ENCODE data around the gene TEX12.
A peak's percentile ranks its signal among the peaks of the same experiment; 100 is the strongest.
"Not testable (repeated sequence)": the region's sequence is repeated elsewhere in the genome, so short reads cannot be mapped to it uniquely, and the experiment has no call there.

Gene TEX12

GRCh38 chr11:112167145-112167544, at the start of gene TEX12:
Gene TEX12 (plus strand): TSS chr11:112167372. CDS start chr11:112169269, 1,897 bp downstream.
- no peak for DNase-seq

GRCh38 chr11:112118176-112118575, 49.0 kb upstream of the TEX12 start:
- no peak for DNase-seq

GRCh38 chr11:112121981-112122615, 45.1 kb upstream of the TEX12 start:
- DNase-seq, result no peak

- no peak for DNase-seq
These were observed 44.0 kb upstream of the TEX12 start for GRCh38 chr11:112123129-112123528.

DNA sequence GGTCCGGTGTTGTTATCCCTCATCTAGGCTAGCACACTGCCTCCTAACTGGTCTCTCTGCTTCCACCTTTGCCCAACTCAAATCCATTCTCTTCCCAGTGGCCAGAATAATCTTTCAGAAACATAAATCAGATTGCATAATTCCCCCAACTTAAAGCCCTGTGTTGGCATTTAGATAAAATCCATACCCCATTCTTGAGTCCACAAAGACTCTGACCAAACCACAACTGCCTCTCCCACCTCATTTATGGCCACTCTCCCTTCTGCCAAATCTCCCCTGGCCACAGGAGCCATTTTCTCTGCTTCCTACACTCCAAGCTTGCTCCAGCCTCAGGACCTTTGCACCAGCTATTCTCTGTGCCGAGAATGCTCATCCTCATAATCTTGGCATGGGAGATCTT, 40.1 kb upstream of the TEX12 start:
- no peak for DNase-seq

DNA sequence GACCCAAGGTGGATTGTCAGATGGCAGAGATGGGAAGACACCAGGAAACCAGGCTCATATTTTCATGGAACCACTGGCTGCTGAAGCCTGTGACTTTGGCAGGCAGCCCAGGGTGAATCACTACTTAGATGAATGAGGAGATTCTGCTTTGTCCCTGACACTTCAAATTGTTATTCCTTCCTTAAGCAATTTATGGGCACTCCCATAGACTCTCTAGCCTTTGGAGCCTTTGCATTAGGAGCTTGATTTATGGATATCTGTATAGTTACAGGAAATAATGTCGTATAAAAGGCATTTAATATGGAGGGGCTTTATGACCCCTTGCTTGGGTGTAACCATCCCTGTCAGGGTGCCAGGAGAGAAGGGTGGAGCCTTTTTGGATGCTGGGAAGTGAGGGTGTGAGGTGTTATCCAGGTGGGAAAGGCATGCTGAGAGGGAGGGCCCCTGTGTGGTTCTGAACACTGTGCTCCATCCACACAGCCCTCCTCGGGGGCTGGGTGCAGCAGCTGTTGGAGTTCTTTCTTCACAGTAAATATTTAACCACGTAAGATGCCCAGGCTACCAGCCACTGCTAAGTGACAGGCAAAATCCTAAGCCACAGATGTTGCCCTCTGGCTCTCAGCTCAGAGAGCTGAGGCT, 38.6 kb upstream of the TEX12 start:
- peak; percentile 38 for DNase-seq

- DNase-seq, result no peak
These were observed 37.5 kb upstream of the TEX12 start for GRCh38 chr11:112129656-112130055.

DNA sequence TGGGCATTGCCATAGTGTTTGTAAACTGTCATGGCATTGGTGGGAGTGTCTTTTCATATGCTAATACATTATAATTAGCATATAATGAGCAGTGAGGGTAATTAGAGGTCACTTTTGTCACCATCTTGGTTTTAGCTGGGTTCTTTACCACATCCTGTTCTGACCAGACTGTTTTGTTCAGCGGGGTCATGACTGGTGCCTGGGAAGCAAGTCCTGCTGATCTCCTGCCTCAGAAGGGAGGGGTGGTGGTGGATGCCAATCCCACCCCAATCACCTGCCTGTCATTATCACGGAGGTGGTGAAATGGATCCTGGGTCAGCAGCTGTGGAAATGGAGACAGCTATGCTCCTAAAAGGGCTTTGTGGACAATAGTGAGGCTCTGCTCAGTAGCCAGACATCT, 34.4 kb upstream of the TEX12 start:
- DNase-seq, result no peak

- no peak for DNase-seq
These were observed 32.7 kb upstream of the TEX12 start for GRCh38 chr11:112134473-112134872.

DNA sequence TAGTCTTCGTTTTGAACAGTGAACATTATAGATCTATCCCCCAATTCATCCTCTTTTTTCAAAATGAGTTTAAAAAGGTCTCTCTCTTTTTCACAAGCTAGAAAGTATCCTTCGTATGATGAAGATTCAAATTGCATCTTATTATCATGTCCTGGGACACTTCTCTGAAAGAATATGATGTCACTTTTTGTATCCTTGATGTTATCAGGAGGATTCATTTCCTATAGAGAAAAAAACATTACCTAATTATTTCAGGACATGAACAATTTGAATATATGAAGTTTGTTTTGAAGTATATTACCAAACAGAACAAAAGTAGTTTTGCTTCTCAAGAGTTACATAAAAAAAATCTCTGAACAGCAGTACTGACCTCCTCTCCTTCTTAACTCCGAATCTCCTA, 23.6 kb upstream of the TEX12 start:
- DNase-seq, result no peak

DNA sequence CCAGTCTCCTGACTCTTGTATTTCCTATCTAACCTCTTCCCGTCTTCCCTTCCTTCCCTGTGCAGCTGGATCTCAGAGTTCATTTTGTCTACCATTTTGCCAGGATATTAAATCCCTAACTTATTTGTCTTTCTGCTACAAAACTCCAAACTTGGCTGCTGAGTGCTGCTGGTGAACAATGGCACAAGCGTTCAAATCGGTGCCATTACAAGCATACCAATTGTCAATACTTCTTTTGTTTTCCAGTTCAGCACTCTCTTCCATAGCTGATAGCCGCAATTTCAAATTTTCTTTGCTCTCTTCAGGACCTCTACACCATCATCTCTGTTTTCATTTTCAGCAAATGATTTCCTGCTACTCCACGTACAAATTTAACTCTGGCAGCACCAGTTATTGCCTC, 16.7 kb upstream of the TEX12 start:
- DNase-seq, result no peak

DNA sequence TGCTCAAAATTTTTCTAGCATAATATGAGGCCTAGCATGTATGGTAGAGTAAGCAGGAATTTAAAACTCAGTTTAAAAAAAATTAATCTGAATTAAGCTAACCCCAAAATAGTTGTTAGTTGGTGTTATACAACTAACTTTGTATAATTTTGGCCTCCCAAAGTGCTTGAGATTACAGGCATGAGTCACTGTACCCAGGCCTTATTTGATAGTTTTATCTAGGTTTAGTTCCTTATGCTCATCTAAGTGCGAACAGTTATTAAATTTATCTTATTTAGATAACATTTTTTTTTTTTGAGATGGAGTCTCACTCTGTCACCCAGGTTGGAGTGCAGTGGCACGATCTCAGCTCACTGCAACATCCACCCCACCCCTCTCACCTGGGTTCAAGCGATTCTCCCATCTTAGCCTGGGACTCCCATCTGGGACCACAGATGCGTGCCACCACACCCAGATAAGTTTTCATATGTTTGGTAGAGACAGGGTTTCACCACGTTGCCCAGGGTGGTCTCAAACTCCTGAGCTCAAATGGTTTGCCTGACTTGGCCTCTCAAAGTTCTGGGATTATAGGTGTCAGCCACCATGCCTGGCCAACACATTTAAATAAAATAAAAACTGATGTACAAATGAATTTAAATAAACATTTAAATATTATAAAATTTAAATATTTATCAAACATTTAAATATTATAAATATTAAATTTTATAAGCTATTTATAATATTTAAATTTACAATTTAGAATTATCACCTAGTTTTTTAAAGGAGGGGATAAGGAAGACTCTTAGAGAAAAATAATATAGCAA, 10.8 kb upstream of the TEX12 start:
- no peak for DNase-seq

GRCh38 chr11:112156956-112157766, 10.0 kb upstream of the TEX12 start:
- DNase-seq, result peak; percentile 42

- DNase-seq, result no peak
These were observed 7.8 kb upstream of the TEX12 start for GRCh38 chr11:112159098-112160065.

- no peak for DNase-seq
These were observed 6.9 kb upstream of the TEX12 start for GRCh38 chr11:112160091-112160848.

DNA sequence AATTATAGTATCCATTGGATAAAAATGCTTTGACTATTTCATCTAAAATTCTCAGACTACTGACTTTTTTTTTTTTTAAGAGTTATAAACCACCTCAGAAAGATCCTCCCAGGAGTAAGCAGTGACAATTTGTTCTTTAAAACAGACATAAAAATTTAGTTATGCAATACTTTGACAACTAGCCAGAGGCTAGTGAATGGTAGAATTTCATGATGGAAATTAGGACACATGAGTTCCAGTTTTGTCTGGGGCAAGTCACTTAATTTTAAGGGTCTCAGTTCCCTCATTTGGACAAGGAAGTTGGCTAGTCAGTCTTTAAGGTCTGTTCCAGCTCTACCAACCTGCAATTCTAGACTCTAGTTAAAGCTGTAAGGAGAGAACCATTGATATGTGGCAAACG, 6.2 kb upstream of the TEX12 start:
- no peak for DNase-seq

DNA sequence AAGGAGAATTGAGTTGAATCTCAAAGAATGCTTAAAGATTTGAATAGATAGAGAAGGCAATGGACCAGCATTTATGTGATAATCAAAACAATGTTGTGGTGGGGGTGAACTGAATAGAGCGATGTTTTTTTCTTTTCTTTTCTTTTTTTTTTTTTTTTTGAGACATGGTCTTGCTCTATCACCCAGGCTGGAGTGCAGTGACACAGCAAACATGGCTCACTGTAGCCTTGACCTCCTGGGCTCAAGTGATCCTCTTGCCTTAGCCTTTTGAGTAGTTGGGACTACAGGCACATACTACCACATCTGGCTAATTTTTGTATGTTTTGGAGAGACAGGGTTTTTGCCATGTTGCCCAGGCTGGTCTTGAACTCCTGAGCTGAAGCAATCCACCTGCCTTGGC, 5.0 kb upstream of the TEX12 start:
- not testable (repeated sequence) for DNase-seq

- no peak for DNase-seq
These were observed 4.2 kb upstream of the TEX12 start for GRCh38 chr11:112162761-112163546.

- peak; percentile 46 for DNase-seq
These were observed 3.1 kb upstream of the TEX12 start, which contains the start of gene IL18 for GRCh38 chr11:112163875-112164685. Gene IL18 (minus strand): TSS chr11:112164094. CDS start chr11:112155053, 9,041 bp downstream.

Measured in 8988T (cell line).